Prostate gland (tissue), 2 donors: ENCODE measurements around the gene BRPF1.

Source experiments
- CTCF ChIP-seq, 4 experiments: fragments of 200-600 bp in 2 of 4; fragments of 450-650 bp in 2 of 4; sonication (generic) in 2 of 4; IDR thresholded peaks; 1 replicate in 3 of 4; 2 replicates in 1 of 4; pipeline ENCODE4 v1.5.1; 2016 to 2019; ENCODE audit warnings: antibody characterized with exemption in 4 of 4, mild to moderate bottlenecking in 2 of 4, moderate library complexity in 2 of 4
- POLR2A ChIP-seq: fragments of 450-650 bp; IDR thresholded peaks from one replicate; pipeline ENCODE4 v1.6.1; 2016; ENCODE audit warnings: antibody characterized with exemption, mild to moderate bottlenecking
- POLR2AphosphoS5 ChIP-seq: sonication (generic); formaldehyde crosslinking; IDR thresholded peaks from one replicate; pipeline ENCODE4 v1.6.1; 2017; ENCODE audit warnings: antibody characterized with exemption

- TF ChIP-seq CTCF (IDR thresholded peaks at IDR 0.05) (no peak), POLR2A (no peak), POLR2AphosphoS5 (no peak)
These were observed 48.9 kb downstream of the BRPF1 start for GRCh38 chr3:9780458-9780812.
